Dendritic cell treated with granulocyte-macrophage colony-stimulating factor and Interleukin-4, amounts not matched to agents 40 ng/mL and 50 ng/mL, for 4 days (primary cell): ENCODE measurements around the gene SLC35F1.

Experiments used
- H3K27ac Mint-ChIP-seq: one replicate; pipeline ENCODE4 v1.8.0; 2022; ENCODE audit warnings: mild to moderate bottlenecking, mixed read lengths
- H3K27me3 Mint-ChIP-seq: one replicate; pipeline ENCODE4 v1.8.0; 2022; ENCODE audit warnings: mild to moderate bottlenecking, mixed read lengths
- H3K36me3 Mint-ChIP-seq: one replicate; pipeline ENCODE4 v1.8.0; 2022; ENCODE audit warnings: low read depth, mixed read lengths
- H3K4me1 Mint-ChIP-seq: one replicate; pipeline ENCODE4 v1.8.0; 2022; ENCODE audit warnings: low read depth, mixed read lengths
- H3K4me3 Mint-ChIP-seq: one replicate; pipeline ENCODE4 v1.8.0; 2022; ENCODE audit warnings: mild to moderate bottlenecking, moderate library complexity, mixed read lengths
- H3K9me3 Mint-ChIP-seq: one replicate; pipeline ENCODE4 v1.8.0; 2022; ENCODE audit warnings: mixed read lengths
- intact Hi-C: fragments of 100-400 bp; cut with micrococcal nuclease; formaldehyde crosslinking; loops from one replicate; pipeline ENCODE4 v1.15.0; 2022

Gene SLC35F1

DNA sequence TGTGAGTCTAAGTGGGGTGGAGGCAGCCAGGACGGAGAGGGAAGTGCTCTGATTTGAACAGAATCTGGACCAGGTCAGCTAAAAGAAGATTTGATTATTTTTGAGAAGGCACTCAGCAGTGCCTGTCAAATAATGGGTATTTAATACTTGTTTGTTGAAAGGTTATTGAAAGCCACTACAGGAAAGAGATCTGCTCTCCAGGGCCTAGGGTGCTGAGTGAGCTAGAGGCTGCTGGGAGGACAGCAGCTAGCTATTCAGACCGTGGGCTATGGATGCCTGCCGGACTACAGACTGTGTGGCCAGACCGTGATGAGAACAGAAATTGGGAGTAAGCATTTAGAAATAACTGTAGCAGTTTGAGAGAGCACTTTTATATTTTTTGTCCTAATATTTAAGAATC lies 8.8 kb downstream of the SLC35F1 start:
- Mint-ChIP-seq H3K4me1 (no peaks in the 10 kb centered on the region), H3K36me3 (no peaks in the 10 kb centered on the region), H3K9me3 (no peaks in the 10 kb centered on the region), H3K27ac (no peak overlapping the region), H3K27me3 (peaks cover 2% of the 10 kb centered on the region), H3K4me3 (no peak overlapping the region)
- intact Hi-C loops, result no loop called here

DNA sequence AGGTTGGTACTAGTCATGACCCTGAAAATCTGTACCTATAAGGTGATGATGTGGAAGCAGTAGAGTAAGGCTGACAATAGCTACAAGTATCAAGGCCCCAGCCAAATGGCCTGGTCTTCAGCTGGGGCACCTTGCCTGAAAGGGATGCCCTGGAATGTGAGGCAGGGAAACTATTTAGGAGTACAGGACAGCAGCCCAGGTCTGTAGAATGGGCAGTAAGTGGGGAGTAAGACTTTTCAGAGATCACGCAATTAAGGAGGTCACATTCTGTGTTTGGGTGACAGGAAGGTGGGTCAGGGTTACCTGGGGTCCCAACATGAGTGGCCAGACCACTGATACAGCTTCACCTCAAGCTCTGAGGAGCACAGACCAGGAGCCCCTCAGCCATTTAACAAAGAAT lies 9.4 kb downstream of the SLC35F1 start:
- Mint-ChIP-seq H3K9me3 (no peaks in the 10 kb centered on the region), H3K36me3 (no peaks in the 10 kb centered on the region), H3K27ac (no peak overlapping the region), H3K27me3 (peaks cover 2% of the 10 kb centered on the region), H3K4me1 (no peaks in the 10 kb centered on the region), H3K4me3 (no peak overlapping the region)
- intact Hi-C loops, result no loop called here

DNA sequence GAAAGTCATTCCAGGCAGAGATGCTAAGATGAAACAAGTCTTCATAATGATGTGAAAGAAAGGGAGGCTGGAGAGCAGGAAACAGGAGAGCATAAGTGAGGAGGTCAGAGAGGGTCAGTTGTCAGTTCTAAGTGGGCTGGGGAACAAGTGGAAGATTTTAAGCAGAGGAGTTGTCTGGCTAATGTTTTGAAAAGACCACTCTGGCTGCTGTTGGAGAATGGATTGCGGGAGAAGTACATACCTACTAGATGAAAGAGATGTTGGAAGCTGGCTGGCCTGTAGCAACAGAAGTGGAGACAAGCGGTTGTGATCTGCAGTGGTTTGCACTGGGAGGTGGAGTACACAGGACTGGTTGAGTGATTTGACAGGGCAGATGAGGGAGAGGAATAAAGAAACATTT lies 10.1 kb downstream of the SLC35F1 start:
- intact Hi-C loops, result no loop called here
- Mint-ChIP-seq H3K27ac (no peak overlapping the region), H3K27me3 (peaks cover 2% of the 10 kb centered on the region), H3K9me3 (no peaks in the 10 kb centered on the region), H3K36me3 (no peaks in the 10 kb centered on the region), H3K4me1 (no peaks in the 10 kb centered on the region), H3K4me3 (no peak overlapping the region)

DNA sequence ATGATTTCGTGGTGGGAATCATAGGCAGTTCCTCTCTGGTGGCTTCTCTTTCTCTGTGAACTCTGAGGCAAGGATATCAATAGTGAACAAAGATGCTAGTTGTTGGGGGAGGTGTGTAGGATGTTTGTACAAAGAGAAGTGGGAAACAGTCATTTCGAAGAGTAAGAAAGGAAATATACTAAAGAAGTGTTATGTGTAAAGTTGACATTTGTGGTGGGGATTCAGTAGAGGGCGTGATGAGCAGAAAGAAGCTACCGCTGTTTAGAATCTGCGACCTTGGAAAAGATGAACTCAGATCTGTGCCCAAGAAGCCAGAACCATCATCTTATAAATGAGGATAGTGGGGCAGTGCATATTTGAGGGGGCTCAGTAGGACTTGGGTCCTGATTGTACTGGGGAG lies 11.4 kb downstream of the SLC35F1 start:
- H3K4me1 Mint-ChIP-seq, result no peaks in the 10 kb centered on the region
- H3K9me3 Mint-ChIP-seq, result no peaks in the 10 kb centered on the region
- no peaks in the 10 kb centered on the region for H3K36me3 Mint-ChIP-seq
- intact Hi-C loops, result no loop called here
- H3K27ac Mint-ChIP-seq, result no peak overlapping the region
- H3K4me3 Mint-ChIP-seq, result no peak overlapping the region
- H3K27me3 Mint-ChIP-seq, result peaks cover 2% of the 10 kb centered on the region

- Mint-ChIP-seq H3K27ac (no peak overlapping the region), H3K4me3 (no peak overlapping the region), H3K27me3 (peaks cover 2% of the 10 kb centered on the region), H3K36me3 (no peaks in the 10 kb centered on the region), H3K4me1 (no peaks in the 10 kb centered on the region), H3K9me3 (no peaks in the 10 kb centered on the region)
- intact Hi-C loops, result no loop called here
Measured at GRCh38 chr6:117919275-117919674, 12.2 kb downstream of the SLC35F1 start.

DNA sequence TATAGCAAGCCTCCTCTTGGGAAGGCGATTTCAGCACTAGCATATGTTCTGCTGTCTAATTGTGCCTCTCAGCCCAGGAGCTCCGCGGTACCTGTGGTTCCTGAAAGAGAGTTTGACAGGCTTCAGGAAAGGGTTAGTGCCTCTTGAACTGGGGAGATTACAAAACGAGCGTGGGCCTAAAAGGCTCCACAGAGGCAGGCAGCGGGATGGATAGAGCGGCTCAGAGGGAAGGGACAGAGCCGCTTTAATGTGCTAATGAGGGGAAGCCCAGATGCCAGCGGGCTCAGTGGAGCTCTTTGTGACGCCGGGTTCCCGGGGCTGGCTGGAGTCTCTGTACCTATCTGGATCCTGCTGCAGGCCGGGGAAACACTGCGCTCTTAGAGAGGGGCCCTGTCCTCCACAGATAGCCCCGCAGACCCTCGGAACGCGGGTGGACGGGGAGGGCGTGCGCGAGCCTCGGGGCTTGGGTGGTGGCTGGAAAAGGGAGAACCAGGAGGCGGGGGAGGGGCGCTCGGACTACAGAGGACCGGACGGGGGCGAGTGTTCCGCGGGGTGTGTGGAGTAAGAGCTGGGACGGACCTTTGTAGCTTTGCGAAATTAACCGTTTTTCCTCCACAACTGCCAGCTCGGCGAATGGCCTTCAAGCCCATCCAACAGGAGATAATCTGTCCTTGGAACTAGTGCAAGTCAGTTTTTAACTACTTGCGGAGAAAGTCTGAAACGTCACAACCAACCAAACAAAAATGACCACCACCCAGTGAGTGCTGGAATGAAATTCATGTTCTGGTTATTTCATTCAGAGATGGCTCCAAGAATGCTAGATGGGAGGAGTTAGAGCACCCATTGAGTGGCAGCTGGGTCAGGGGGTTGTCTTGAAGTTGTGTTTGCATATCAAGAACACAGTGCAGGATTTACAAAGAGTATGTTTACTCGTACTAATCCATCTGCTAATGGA lies 13.0 kb downstream of the SLC35F1 start:
- H3K27me3 Mint-ChIP-seq, result peaks cover 2% of the 10 kb centered on the region
- no peak overlapping the region for H3K4me3 Mint-ChIP-seq
- no peaks in the 10 kb centered on the region for H3K36me3 Mint-ChIP-seq
- intact Hi-C loops, result no loop called here
- H3K4me1 Mint-ChIP-seq, result no peaks in the 10 kb centered on the region
- H3K27ac Mint-ChIP-seq, result no peak overlapping the region
- no peaks in the 10 kb centered on the region for H3K9me3 Mint-ChIP-seq

DNA sequence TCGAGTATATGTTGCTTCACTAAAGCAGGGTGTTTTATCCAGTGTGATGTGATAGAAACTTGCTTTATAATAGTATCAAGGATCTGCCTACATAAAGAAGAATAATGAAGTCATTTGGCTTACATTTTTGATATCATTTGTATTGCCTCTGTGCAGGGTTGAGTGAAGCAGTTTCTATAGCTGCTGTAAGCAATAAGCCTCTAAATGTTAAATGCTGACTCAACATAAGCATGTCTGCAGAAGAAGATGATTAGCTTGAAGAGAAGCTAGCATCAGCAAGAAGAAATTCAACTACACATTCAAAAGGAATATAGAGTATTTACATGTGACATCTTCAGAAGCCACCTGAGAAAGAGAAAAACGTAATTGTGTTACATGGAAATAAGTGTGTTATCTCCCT lies 17.6 kb downstream of the SLC35F1 start:
- peaks cover 45% of the 10 kb centered on the region for H3K9me3 Mint-ChIP-seq
- H3K4me3 Mint-ChIP-seq, result no peak overlapping the region
- H3K36me3 Mint-ChIP-seq, result no peaks in the 10 kb centered on the region
- intact Hi-C loops, result no loop called here
- H3K4me1 Mint-ChIP-seq, result no peaks in the 10 kb centered on the region
- H3K27me3 Mint-ChIP-seq, result peaks cover 2% of the 10 kb centered on the region
- H3K27ac Mint-ChIP-seq, result no peak overlapping the region

DNA sequence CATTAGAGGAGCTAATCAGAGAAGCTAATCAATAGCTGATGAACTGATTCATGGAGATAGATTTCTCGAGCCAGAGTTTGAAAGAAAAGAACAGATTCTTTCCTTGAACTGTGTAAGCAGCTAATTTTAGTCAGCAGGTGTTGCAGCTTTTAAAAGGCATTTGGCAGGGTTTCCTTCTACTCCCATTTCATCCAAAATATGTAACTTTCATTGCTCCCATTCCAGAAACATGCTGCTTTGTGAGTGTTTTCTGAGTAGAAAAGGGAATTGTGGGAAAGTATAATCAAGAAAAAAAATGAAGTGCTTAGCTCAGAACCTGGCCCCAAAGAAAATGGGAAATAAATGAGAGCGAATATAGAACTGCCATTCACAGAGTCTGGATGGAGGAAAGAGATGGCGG lies 20.8 kb downstream of the SLC35F1 start:
- peaks cover 57% of the 10 kb centered on the region for H3K9me3 Mint-ChIP-seq

GRCh38 chr6:117928833-117929232 lies 21.8 kb downstream of the SLC35F1 start:
- no peaks in the 10 kb centered on the region for H3K4me1 Mint-ChIP-seq
- no peaks in the 10 kb centered on the region for H3K36me3 Mint-ChIP-seq
- peaks cover 57% of the 10 kb centered on the region for H3K9me3 Mint-ChIP-seq
- no peak overlapping the region for H3K27ac Mint-ChIP-seq
- intact Hi-C loops, result no loop called here
- no peaks in the 10 kb centered on the region for H3K27me3 Mint-ChIP-seq
- no peak overlapping the region for H3K4me3 Mint-ChIP-seq

More for the DNA sequence above, 20.8 kb downstream of the SLC35F1 start:
- H3K27ac Mint-ChIP-seq, result no peak overlapping the region
- no peak overlapping the region for H3K4me3 Mint-ChIP-seq
- H3K36me3 Mint-ChIP-seq, result no peaks in the 10 kb centered on the region
- H3K27me3 Mint-ChIP-seq, result no peaks in the 10 kb centered on the region
- intact Hi-C loops, result no loop called here
- H3K4me1 Mint-ChIP-seq, result no peaks in the 10 kb centered on the region

DNA sequence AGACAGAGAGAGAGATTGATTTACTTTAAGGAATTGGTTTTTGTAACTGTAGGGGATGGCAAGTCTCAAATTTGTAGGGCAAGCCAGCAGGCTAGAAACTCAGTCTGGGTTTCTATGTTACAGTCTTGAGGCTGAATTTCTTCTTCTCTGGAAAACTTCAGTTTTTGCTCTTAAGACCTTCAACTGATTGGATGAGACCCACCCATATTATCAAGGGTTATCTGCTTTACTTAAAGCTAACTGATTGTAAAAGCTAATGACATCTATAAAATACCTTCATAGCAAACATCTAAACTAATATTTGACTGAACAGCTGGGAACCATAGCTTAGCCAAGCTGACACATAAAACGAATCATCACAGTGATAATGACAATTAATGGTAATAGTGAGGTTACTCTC lies 22.4 kb downstream of the SLC35F1 start:
- intact Hi-C loops, result no loop called here
- Mint-ChIP-seq H3K9me3 (peaks cover 57% of the 10 kb centered on the region), H3K27ac (no peak overlapping the region), H3K4me3 (no peak overlapping the region), H3K27me3 (no peaks in the 10 kb centered on the region), H3K4me1 (no peaks in the 10 kb centered on the region), H3K36me3 (no peaks in the 10 kb centered on the region)

DNA sequence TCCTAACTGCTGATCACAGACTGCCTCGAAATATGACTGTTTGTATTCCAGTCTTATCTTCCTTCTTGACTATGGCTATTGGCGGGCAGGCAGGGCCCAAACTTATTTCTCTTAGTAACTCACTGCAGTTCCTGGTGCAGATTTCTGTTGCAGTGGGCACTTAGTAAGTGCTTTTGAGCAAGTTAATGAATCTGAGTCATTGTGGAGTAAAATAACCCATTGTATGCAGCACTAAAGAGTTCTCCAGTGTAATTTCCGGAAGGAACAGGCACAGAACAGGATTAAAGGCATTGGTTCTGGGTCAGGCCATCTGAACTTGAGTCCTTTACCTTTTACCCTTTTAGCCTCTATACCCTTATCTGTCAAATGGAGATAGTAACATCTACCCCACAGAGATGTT lies 23.6 kb downstream of the SLC35F1 start:
- H3K27me3 Mint-ChIP-seq, result no peaks in the 10 kb centered on the region
- peaks cover 52% of the 10 kb centered on the region for H3K9me3 Mint-ChIP-seq
- H3K4me3 Mint-ChIP-seq, result no peak overlapping the region
- no peaks in the 10 kb centered on the region for H3K36me3 Mint-ChIP-seq
- no peak overlapping the region for H3K27ac Mint-ChIP-seq
- no peaks in the 10 kb centered on the region for H3K4me1 Mint-ChIP-seq
- intact Hi-C loops, result no loop called here

DNA sequence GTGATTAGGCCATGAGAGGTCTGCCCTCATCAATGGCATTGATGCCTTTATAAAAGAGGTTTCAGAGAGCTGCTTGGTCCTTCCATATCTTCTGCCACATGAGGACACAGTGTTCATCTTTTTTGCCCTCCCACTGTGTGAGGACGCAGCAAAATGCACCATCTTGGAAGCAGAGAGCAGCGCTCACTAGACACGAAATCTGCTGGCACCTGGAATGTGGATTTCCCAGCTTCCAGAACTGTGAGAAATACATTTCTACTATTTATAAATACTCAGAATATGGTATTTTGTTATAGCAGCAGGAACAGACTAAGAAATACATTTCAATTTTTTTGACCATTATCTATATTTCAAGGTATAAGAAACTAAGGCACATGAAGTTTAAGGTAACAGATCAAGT lies 24.9 kb downstream of the SLC35F1 start:
- no peak overlapping the region for H3K27ac Mint-ChIP-seq
- peaks cover 39% of the 10 kb centered on the region for H3K9me3 Mint-ChIP-seq
- no peak overlapping the region for H3K4me3 Mint-ChIP-seq
- H3K36me3 Mint-ChIP-seq, result no peaks in the 10 kb centered on the region
- H3K27me3 Mint-ChIP-seq, result no peaks in the 10 kb centered on the region
- intact Hi-C loops, result no loop called here
- H3K4me1 Mint-ChIP-seq, result no peaks in the 10 kb centered on the region

GRCh38 chr6:117932676-117933075 lies 25.6 kb downstream of the SLC35F1 start:
- Mint-ChIP-seq H3K4me1 (no peaks in the 10 kb centered on the region), H3K27ac (no peak overlapping the region), H3K36me3 (no peaks in the 10 kb centered on the region), H3K4me3 (no peak overlapping the region), H3K27me3 (no peaks in the 10 kb centered on the region), H3K9me3 (peaks cover 32% of the 10 kb centered on the region)
- intact Hi-C loops, result no loop called here

GRCh38 chr6:117933471-117933870 lies 26.4 kb downstream of the SLC35F1 start:
- intact Hi-C loops, result no loop called here
- no peaks in the 10 kb centered on the region for H3K27me3 Mint-ChIP-seq
- peaks cover 24% of the 10 kb centered on the region for H3K9me3 Mint-ChIP-seq
- no peaks in the 10 kb centered on the region for H3K4me1 Mint-ChIP-seq
- no peak overlapping the region for H3K4me3 Mint-ChIP-seq
- H3K36me3 Mint-ChIP-seq, result no peaks in the 10 kb centered on the region
- no peak overlapping the region for H3K27ac Mint-ChIP-seq
